Measurements from ENCODE around the gene FOXP4.

Gene FOXP4

DNA sequence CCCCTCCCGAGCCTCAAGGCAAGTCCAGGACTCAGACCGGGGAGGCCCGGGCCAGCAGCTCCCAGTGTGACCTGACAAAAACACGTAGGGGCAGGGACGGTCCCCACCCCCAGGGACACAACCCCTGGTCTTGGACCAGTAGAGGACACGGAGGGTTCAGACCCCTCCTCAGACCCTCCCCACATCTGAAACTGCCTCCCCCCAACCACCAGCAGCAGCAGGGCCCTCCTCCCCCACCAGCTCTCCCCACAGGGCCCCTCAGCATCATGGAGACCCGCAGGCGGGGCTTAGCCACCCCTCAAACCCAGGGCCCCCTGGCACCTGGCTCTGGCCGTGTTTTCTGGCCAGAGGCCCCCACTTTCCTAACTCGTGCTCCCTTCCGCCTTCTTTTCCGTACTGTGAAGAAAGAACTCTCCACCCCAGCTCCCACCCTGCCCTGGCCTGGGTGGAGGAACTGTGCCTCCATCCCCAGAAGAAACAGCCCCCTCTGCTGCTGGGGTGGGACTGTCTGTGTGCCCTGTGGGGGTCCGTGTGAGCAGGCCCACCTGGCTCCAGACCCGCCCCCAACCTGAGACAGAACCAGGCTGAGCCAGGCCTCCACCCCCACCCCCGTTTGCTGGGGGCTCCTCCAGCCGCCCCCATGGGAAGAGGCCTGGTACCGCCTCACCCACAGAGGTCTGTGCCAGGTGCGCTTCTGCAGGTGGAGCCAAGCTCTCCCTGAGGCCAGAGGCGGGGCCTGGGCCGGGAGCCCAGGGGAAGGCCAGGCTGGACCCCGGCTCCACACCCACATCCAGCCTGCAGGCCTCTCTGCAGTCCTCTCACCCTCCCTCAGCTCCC is 53.1 kb downstream of the FOXP4 start:
- TF ChIP-seq, protein P1, sequence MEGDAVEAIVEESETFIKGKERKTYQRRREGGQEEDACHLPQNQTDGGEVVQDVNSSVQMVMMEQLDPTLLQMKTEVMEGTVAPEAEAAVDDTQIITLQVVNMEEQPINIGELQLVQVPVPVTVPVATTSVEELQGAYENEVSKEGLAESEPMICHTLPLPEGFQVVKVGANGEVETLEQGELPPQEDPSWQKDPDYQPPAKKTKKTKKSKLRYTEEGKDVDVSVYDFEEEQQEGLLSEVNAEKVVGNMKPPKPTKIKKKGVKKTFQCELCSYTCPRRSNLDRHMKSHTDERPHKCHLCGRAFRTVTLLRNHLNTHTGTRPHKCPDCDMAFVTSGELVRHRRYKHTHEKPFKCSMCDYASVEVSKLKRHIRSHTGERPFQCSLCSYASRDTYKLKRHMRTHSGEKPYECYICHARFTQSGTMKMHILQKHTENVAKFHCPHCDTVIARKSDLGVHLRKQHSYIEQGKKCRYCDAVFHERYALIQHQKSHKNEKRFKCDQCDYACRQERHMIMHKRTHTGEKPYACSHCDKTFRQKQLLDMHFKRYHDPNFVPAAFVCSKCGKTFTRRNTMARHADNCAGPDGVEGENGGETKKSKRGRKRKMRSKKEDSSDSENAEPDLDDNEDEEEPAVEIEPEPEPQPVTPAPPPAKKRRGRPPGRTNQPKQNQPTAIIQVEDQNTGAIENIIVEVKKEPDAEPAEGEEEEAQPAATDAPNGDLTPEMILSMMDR (IDR thresholded peaks at IDR 0.05; ENCODE audit: control extremely low read depth, extremely low read depth, low read depth, missing control alignments) = no peak
- ChIA-PET CTCF (interaction anchor here (0.7 to 15.2 kb wide), 6 partner anchors 62 to 231 kb away, joined by 3 to 151 read pairs (median 4); no protein-coding TSS in a partner anchor), POLR2A (no interaction called here)
- DNase-seq (ENCODE audit: extremely low spot score) = no peak

DNA sequence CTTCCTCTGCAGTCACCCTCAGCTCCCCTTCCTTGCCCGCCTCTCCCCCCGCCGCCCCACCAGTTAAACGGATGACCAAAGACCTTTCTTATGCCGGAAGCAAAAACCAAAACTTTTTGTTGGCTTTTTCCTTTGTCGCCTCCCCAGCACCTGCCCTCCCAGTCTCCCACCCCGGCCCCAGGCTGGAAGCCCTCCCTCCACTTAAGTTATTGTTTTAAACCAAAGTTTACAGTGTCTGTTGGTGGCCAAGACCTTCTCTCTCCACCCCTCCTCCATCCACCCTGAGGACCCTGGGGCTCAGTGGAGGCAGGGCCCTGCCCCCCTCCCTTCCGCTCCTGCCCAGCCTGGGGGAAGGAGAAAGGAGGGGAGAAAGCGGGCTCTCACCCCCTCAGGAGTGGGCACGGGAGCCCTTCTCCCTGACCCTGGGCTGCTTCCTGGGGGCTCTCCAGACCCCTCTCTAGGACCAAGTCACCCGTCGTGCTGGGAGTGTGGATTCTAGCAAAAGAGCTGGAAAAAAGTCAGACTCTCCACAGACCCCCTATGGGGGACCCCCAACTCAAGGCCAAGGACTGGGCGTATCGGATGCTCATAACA is 53.8 kb downstream of the FOXP4 start:
- ChIA-PET CTCF (interaction anchor here (0.7 to 1.6 kb wide), 4 partner anchors 14 to 86 kb away, joined by 3 to 6 read pairs (median 3); no protein-coding TSS in a partner anchor), POLR2A (no interaction called here)
- TF ChIP-seq, protein P1 (IDR thresholded peaks at IDR 0.05; ENCODE audit: control extremely low read depth, extremely low read depth, low read depth, missing control alignments) = no peak
- DNase-seq (ENCODE audit: extremely low spot score) = no peak

DNA sequence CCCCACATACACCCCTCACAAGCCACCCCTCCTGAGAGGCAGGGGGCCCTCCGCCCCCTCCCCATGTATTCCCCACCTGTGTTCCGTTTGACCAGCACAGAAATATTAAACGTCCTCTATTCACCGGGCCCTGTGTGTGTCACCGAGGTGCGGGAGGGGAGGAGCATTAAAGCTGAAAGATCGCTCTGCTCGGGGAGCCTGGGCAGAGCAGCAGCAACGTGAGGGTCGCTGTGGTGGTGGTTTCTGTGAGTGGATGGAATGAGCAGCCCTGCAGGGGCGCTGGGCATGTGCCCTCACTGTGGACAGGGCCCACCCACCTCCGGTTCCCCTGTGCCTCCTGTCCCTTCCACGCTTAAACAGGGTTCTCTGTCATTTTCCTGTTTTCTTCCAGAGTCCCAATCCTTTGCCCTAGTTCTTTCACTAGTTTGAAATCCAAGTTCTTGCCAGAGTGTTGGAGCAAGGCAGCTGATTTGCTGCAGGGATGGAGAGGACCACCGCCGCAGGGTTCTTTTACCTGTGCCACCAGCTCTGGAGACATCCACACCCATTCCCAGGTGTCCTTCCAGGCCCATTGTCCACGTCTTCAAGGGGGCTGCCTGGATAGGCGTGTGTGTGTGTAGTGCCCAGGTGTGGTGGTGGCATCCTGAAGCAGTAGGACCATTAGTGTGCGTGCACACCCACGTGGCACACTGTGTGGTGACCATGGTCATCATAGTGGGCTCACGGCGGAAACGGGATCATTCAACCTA is 54.5 kb downstream of the FOXP4 start:
- TF ChIP-seq, protein P1 (IDR thresholded peaks at IDR 0.05; ENCODE audit: control extremely low read depth, extremely low read depth, low read depth, missing control alignments) = no peak
- ChIA-PET POLR2A (no interaction called here), CTCF (interaction anchor here (1.2 to 3.4 kb wide), 4 partner anchors 15 to 85 kb away, joined by 3 to 27 read pairs (median 10); no protein-coding TSS in a partner anchor)
- no peak for DNase-seq (ENCODE audit: extremely low spot score)

DNA sequence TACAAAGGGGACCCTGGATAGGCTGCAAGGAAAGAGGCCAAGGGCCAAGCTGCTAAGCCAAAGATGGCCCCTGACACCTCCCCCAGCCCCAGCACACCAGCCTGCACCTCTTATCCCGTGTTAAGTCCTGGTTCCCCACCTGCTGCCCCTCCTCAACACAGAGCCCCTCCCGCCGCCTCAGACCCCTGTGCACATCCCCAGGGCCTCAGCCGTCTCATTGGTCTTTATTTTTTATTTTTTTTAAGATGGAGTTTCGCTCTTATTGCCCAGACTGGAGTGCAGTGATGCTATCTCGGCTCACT is 55.0 kb downstream of the FOXP4 start:
- CTCF ChIA-PET = interaction anchor here (0.7 to 3.4 kb wide), 6 partner anchors 15 to 175 kb away, joined by 3 to 27 read pairs (median 10); no protein-coding TSS in a partner anchor
- TF ChIP-seq, protein P1 (IDR thresholded peaks at IDR 0.05; ENCODE audit: control extremely low read depth, extremely low read depth, low read depth, missing control alignments) = no peak
- DNase-seq (ENCODE audit: extremely low spot score) = no peak
- POLR2A ChIA-PET = no interaction called here

DNA sequence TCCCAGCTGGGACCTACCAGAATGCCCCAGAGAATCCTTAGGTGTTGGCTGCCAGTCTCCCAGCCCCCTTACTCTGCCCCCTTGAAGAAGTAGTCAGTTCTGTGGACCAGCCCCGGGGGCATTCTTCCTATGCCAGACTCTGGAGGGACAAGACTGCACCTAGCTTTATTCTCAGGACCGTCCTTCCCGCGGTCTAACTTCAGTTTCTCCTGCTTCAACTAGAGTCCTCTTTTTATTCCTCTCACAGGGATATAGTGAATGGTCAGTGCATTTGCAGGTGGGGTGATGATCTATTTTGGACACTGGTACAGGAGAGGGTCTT is 56.2 kb downstream of the FOXP4 start:
- POLR2A ChIA-PET = no interaction called here
- DNase-seq (ENCODE audit: extremely low spot score) = no peak

More for the DNA sequence above, 56.2 kb downstream of the FOXP4 start:
- TF ChIP-seq, protein P1 (IDR thresholded peaks at IDR 0.05; ENCODE audit: control extremely low read depth, extremely low read depth, low read depth, missing control alignments) = no peak
- CTCF ChIA-PET = interaction anchor here (0.8 to 4.0 kb wide), 43 partner anchors 8 to 453 kb away, joined by 3 to 41 read pairs (median 4); partner anchors contain the start of gene TOMM6
